ENCODE measurements around the gene AFDN.

DNA sequence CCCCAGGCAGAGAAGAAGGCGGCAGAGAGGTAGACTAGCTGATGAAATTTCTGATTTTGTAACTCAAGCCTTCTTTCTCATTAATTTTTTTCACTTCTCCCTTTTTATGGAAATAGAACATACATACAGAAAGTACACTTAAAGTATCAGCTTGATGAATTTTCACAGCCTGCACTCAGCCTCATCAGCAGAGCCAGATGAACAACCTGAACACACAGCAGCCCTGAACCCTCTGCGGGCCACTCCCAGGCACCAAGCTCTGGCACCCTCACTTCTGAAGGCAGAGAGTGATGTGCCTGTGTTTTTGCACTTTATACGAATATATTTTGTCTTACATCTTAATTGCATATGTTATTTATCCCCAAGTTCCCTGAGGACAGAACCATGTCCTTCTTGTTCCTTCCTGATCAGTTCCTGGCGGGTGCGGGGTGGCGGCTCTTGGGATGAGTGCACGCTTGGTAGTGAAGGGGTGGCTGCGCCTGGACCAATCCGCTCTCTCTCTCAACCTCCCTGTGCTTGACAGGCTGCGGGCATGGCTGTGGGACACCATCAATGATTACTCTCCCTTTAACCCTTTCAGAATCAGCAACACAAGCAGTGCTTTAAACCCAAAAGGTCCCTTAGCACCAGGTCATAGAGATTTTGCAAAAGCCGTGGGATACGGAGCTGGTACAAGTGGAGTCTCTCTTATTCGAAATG lies 34.8 kb upstream of the AFDN start:
- TF ChIP-seq, protein P1, sequence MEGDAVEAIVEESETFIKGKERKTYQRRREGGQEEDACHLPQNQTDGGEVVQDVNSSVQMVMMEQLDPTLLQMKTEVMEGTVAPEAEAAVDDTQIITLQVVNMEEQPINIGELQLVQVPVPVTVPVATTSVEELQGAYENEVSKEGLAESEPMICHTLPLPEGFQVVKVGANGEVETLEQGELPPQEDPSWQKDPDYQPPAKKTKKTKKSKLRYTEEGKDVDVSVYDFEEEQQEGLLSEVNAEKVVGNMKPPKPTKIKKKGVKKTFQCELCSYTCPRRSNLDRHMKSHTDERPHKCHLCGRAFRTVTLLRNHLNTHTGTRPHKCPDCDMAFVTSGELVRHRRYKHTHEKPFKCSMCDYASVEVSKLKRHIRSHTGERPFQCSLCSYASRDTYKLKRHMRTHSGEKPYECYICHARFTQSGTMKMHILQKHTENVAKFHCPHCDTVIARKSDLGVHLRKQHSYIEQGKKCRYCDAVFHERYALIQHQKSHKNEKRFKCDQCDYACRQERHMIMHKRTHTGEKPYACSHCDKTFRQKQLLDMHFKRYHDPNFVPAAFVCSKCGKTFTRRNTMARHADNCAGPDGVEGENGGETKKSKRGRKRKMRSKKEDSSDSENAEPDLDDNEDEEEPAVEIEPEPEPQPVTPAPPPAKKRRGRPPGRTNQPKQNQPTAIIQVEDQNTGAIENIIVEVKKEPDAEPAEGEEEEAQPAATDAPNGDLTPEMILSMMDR (IDR thresholded peaks at IDR 0.05), result no peak
- no peak for TF ChIP-seq POLR2AphosphoS5 (IDR thresholded peaks at IDR 0.05)

All from suprapubic skin (tissue), 3 donors.